ENCODE data around the gene HOXB2.

The HOXB2 gene

GRCh38 chr17:48545022-48545375 is at the start of gene HOXB2:
Gene HOXB2, minus strand, starts transcription at chr17:48545109. Its CDS starts 198 bp downstream, at chr17:48544911.
- no peak for DNase-seq

- DNase-seq, result peak; percentile 72
Measured at GRCh38 chr17:48593840-48594537, 49.1 kb upstream of the HOXB2 start.

DNA sequence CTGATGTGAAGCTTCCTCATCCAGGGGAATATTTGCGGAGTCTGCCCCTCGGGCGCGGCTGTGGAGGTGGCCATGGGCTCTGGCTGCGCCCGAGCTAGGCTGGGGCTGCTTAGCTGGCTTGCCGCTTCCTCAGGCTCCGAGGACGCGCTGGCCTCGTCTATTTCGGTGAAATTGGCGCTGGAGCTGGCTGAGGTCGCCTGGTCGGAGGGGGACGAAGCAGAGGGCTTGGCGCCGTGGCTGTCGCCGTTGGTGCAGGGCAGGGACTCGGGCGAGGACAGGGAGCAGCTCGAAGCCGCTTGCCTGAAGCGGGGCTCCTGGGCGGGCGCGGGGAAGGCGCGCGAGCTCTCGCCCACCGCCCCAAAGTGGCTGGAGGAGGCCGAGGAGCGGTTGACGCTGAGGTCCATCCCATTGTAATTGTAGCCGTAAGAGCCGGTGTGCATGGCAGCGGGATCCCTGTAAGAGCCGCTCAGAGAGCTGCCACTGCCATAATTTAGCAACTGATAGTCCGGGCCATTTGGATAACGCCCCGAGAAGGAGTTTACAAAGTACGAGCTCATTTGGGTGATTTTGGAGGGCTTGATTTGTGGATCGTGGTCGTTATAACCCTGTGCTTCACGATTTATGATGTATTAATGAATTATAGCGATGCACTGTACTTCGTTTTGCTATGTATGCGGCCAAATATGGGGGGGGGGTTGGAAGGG is 48.4 kb upstream of the HOXB2 start, which contains the start of gene HOXB5:
Gene HOXB5 (minus strand): TSS at position 654 of the 704 bp plus-strand sequence. CDS start 97 bp downstream, at position 557.
- peak; percentile 51 for DNase-seq

DNA sequence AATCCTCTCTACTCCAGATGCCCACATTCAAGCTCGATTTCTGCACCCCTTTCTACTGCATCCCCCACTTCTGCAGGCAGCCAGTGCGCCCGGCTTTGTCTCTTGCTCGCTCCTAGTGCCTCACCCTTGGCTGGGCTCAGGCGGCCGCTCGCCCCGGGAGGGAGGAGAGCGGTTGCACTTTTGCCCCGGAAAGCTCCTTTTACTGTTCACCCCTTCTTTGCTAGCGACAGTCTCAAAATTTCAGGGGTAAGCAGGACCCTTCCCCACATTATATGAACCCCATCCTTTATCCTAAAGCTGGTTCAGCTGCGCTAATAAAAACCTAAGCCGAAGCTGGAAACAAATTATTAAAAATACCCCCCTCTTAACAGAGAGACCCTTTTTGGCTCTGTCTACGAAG is 47.7 kb upstream of the HOXB2 start:
- no peak for DNase-seq

DNA sequence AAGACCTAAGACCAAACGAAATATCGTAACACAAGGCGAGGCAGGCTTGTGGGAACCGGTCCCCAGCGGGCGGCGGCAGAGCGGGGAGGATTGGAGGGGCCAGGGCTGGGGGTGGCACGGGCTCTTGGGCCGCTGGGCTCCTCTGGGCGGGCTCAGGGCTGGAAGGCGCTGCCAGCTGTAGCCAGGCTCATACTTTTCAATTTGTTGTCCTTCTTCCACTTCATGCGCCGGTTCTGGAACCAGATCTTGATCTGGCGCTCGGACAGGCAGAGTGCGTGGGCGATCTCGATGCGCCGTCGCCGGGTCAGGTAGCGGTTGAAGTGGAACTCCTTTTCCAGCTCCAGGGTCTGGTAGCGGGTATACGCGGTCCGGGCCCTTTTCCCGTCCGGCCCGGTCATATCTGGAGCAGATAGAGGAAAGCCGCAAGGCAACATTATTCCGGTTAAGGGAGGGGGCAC is 47.2 kb upstream of the HOXB2 start:
- DNase-seq, result no peak

- DNase-seq, result no peak
Measured at GRCh38 chr17:48591255-48592056, 46.5 kb upstream of the HOXB2 start.

DNA sequence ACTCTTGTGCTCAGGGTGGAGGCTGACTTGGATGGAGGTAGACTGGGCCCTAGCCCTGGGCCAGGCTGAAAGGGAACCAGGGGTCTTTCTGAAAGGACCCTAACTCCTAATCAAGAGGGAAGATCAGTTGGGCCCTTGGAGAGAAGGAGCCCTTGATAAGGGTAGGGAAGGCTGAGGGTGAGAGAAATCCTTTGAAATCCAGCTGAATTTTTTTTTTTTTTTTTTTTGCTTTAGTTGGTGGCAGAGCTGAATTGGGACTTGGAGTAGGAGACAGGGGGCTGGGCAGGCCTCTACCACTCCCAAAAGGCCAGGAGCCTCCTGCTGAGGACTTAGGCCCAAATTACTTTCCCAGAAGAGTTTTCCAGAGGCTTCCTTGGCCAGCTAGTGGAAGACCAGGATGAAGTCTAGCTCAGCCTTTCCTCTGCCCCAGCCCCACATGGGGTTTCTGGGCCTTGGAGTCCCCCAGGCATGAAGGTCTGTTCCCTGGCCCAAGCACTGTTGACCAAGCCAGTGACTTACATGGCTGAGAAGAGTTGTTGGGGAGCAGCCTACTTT is 45.8 kb upstream of the HOXB2 start:
- no peak for DNase-seq

GRCh38 chr17:48589831-48590606 is 45.1 kb upstream of the HOXB2 start, which contains the start of gene HOXB3:
Gene HOXB3, minus strand, starts transcription at chr17:48590241. Its CDS starts 37,767 bp downstream, at chr17:48552474.
- DNase-seq, result no peak

DNA sequence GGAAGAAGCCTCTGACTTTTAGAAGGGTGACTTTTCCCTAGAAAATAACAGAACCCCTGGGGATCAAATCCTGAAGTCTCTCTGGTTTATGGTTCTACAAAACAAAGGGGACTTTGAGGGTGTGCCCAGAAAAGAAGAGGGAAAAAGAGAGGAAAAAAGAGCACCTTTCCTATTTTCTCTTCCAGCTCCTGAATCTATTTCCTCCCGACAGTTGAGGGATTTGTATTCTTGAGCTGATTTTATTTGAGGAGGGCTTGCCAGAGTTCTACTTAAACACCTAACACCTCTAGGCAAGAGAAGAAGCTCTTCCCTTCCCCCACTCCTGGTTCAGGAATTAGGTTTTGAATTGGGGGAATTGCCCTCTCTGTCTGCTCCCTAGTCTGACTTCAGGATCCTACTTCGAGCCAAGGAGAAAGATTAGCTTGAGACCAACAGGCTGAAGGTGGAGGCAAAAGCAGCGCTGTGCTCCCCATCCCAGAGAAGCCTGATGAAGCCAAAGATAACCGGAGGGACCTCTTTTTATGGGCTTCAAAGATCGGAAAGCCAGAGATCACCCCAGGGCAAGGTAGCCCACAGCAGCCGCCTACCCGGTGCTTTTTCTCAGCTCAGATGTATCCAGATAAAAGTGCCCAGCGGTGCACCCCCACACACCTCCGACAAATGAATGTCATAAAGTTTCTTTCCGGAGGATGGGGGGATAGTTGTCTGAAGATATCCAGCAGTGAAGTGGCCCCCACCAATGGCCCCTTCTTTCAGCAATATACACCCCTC is 44.3 kb upstream of the HOXB2 start:
- no peak for DNase-seq

- DNase-seq, result no peak
Measured at GRCh38 chr17:48588528-48588927, 43.6 kb upstream of the HOXB2 start.

DNA sequence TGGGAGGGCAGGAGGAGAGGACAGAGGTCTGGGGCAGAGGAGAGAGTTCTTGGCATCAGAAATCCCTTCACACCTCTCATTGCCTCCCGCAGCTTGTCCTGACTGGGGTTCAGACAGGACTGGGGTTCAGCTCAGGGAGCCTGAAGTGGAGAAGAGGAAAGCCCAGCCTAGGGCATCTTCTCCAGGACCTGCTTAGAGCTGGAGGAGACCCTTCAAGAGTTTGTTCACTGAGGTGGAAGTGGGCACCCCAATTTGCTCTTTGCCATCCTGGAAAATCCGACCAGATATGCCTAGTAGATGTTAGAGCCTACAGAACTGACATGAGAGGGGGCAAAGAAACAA is 43.1 kb upstream of the HOXB2 start:
- DNase-seq, result no peak

DNA sequence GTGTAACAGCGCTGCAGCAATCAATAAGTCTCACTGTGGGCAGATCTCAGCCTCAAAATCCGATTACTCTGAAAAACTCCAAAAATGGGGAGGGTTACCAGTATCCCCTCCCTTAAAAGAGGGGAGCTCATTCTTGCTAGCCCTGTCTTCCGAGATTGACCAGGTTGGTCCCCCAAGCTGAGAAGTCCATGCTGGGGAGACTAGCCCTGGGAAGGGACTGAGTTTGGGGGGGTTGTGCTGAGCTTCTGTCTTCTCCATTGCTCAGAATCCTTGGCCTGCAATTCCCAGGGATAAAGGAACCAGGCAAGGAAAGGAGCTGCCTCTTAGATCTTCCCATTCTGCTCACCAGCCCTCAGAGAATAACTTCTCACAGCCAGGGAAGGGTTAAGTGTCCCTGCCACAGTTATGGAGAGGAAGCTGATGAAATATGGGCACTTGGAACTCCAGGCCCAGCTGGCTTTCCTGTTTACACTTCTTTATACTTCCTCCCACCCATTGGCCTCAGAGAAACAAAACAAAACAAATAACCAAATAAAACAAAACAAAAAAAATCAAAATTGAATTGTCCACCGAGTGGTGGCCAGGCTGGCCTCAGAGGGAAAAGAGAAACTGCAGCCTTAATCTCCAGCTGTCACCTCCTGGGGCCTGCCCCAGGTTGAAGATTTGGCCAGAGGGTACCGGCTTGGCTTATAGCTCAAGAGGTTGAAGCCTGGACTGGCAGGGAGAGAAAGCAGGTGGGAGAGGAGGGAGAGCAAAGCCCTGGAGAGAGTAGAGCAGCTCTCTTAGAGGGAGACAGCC is 42.6 kb upstream of the HOXB2 start:
- DNase-seq, result peak; percentile 40

DNA sequence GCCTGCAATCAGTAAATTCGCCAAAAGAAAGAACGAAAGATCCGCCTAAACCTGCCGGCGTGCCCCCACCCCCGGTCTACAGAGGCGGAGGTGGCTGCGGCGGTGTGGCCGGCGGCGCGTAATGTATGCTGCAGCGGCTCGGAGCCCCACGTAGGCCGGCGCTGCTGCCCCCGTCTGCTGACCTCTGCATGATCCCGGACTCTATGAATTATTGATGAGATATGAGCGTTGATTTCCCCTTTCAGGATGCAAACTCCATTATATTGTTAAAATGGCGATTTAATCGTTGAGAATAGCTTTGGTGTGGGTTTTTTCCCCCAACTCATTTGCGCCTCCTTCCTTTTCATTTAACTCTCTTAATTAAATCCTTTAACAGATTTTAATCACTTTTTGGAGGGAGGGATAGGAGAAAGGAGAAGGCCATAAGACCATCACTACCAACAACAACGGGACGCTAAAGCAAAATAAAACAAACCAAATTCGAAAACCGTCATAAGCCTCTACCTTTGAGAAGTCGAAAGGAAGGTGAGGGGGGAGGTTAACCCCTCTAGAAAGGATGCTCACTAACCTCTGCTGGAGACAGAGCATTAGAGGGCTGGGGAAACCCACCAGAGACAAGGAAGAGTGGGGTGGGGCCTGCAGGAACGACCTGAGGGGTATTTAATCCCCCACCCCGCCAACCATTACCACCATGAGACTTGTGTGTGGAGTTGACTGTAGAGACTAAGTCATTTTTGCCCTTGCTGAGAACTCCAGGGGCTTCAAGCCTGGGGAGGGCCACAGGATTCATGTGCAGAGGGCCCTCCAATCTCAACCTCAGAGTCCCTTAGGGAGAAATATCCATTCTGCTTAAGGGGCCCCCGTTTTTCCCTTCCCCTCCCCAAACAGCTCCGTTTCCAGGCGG is 41.7 kb upstream of the HOXB2 start:
- DNase-seq, result no peak

DNA sequence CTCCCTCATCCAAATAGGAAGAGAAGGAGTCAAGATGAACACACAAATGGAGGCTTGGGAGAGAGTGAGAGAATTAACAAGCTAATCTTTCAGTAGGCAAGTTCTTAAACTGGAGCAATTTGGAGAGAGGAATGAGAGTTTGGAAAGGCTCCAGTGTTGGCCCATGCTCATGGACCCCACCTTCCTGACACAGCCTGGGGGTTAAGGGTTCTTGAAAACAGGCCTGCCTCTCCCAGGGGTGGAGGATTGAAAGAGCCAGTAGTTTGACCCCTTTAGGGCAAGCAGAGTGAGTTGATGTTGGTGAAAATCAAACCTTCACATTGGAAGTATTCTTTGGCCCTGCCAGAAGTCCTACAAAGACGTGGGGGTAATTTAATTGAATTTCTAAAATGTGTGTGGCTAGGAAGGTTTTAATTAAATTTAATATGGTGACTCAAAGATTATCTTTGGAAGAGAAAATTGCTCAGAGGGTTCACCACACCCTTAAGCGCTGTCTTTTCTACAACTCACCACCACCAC is 39.4 kb upstream of the HOXB2 start:
- no peak for DNase-seq

- no peak for DNase-seq
Measured at GRCh38 chr17:48583708-48584222, 38.9 kb upstream of the HOXB2 start.

DNA sequence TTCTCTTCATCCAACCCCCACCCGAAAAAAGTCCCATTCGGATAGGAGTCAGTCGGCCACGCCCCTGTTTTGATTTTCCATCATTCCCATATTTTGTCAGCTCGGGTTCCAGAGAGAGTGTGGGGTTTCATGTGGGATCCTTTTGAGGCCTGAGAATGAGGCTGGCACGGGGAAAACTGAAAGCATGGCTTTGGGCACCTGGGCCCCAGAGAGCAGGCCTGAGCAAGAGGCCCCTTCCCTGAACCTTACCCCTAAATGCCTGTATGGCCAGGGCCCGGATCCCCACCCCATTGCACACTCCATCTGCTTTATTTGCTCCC is 37.8 kb upstream of the HOXB2 start:
- no peak for DNase-seq

GRCh38 chr17:48579760-48580554 is 35.0 kb upstream of the HOXB2 start:
- no peak for DNase-seq

DNA sequence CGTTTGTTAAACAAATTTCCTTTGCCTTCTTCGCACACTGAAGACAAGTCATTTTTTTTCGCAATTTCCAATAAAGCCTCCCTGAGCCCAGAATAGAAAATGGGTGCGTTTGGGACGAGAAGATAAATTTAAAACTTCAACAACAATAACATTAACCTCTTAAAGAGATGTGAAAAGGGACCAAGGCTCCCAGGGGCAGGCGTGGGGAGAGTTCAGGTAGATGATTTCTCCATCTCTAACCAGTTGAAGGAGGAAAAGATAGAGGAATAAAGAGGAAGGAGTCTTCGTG is 34.5 kb upstream of the HOXB2 start:
- DNase-seq, result no peak
